MM.1S (cell line): Measurements from ENCODE around the gene SPATA6.
"Not testable (repeated sequence)": the region's sequence is repeated elsewhere in the genome, so short reads cannot be mapped to it uniquely, and the experiment has no call there.

Experiments used
- DNase-seq: peaks from one replicate; pipeline ENCODE4 v3.0.0-alpha.2; 2015
- H2AFZ ChIP-seq: fragments of 300-600 bp; sonication (generic); 2 replicates; pipeline ENCODE4 v1.6.0; 2016; ENCODE audit warnings: antibody characterized with exemption, low read length
- H3F3A ChIP-seq: fragments of 300-600 bp; sonication (generic); 2 replicates; pipeline ENCODE4 v1.6.1; 2016; ENCODE audit warnings: mild to moderate bottlenecking, antibody characterized with exemption, low read length, moderate library complexity, mixed read lengths; ENCODE audit not compliant: insufficient read depth
- H3K27ac ChIP-seq: fragments of 300-600 bp; sonication (generic); 2 replicates; pipeline ENCODE4 v1.5.1; 2016; ENCODE audit warnings: mild to moderate bottlenecking, low read length
- H3K27me3 ChIP-seq: fragments of 300-600 bp; sonication (generic); replicated peaks from 2 replicates; pipeline ENCODE4 v1.6.0; 2016; ENCODE audit warnings: low read length; ENCODE audit not compliant: insufficient read depth
- H3K36me3 ChIP-seq: fragments of 300-600 bp; sonication (generic); replicated peaks from 2 replicates; pipeline ENCODE4 v1.6.1; 2016; ENCODE audit warnings: mild to moderate bottlenecking, low read length, mixed read lengths; ENCODE audit not compliant: insufficient read depth
- H3K4me1 ChIP-seq: fragments of 300-600 bp; sonication (generic); 2 replicates; pipeline ENCODE4 v1.6.1; 2016; ENCODE audit warnings: low read length, mixed read lengths
- H3K4me2 ChIP-seq: fragments of 300-600 bp; sonication (generic); 2 replicates; pipeline ENCODE4 v1.6.0; 2016; ENCODE audit warnings: low read depth, low read length
- H3K4me3 ChIP-seq: fragments of 300-600 bp; sonication (generic); 2 replicates; pipeline ENCODE4 v1.5.1; 2016; ENCODE audit warnings: low read length, mixed read lengths
- H3K79me2 ChIP-seq: fragments of 300-600 bp; sonication (generic); 2 replicates; pipeline ENCODE4 v1.6.1; 2016; ENCODE audit warnings: mixed run types, low read length, mixed read lengths
- H3K9ac ChIP-seq: fragments of 300-600 bp; sonication (generic); 2 replicates; pipeline ENCODE4 v1.6.1; 2016; ENCODE audit warnings: low read length, mixed read lengths
- H3K9me2 ChIP-seq: fragments of 300-600 bp; sonication (generic); replicated peaks from 2 replicates; pipeline ENCODE4 v1.6.1; 2016; ENCODE audit warnings: mild to moderate bottlenecking, low read length, mixed read lengths; ENCODE audit not compliant: insufficient read depth
- H3K9me3 ChIP-seq: fragments of 300-600 bp; sonication (generic); replicated peaks from 2 replicates; pipeline ENCODE4 v1.6.1; 2016; ENCODE audit warnings: mild to moderate bottlenecking, low read length, mixed read lengths; ENCODE audit not compliant: insufficient read depth
- H4K20me1 ChIP-seq: fragments of 300-600 bp; sonication (generic); 2 replicates; pipeline ENCODE4 v1.6.1; 2016; ENCODE audit warnings: mild to moderate bottlenecking, low read length, moderate library complexity, mixed read lengths; ENCODE audit not compliant: insufficient read depth
- EZH2 ChIP-seq: fragments of 300-600 bp; sonication (generic); optimal IDR thresholded peaks from 2 replicates; pipeline ENCODE3; 2017; ENCODE audit warnings: low read depth, mild to moderate bottlenecking, antibody characterized with exemption, low read length, mixed read lengths
- EZH2phosphoT487 ChIP-seq: fragments of 300-600 bp; sonication (generic); IDR thresholded peaks from 2 replicates; pipeline ENCODE4 v1.6.1; 2018; ENCODE audit warnings: antibody characterized with exemption, low read length
- TF ChIP-seq, protein P1 (sequence below): fragments of 300-600 bp; sonication (generic); IDR thresholded peaks from 2 replicates; pipeline ENCODE4 v1.5.1; 2016; ENCODE audit warnings: antibody characterized with exemption, low read length, mixed read lengths

SPATA6 gene

DNA sequence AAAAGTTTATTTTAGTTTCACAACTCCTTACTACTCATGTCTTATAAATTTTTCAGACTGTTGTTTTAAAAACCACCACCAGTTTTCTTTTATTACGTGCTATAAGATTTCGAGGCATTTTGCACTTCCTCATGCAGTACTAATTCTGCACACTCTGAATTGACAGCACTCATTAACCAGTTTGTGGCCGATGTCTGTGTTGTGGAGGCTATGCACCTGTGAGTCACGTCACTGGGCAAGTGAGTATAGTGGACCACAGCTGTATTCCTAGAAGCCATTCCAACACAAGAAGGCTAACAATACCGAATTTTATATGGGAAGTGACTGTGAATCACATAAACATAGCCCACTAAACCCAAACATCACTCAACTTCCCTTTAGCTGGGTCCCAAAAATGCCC, 21.0 kb upstream of the SPATA6 start:
- H3F3A ChIP-seq, result no peaks in the 10 kb centered on the region
- H3K4me2 ChIP-seq, result no peak overlapping the region
- no peaks in the 10 kb centered on the region for H3K9me3 ChIP-seq

DNA sequence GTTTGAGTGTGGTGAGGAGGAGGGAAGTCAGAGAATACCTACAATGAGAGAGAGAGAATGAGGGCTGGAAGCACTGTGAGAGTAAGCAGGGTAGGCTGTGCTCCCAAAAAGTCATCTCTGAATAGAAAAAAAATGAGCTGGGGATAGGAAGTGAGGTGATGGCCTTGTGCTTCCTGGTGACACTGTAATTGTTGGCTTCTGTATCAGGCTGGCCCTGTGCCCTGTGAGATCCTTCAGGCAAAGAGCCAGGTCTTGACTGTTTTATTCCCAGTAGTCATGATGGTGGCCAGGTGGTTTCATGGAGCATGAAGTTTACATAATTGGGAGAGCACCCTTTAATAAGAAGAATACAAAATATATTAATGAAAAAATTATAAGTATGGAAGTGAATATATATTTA, 20.4 kb upstream of the SPATA6 start:
- H3K9me2 ChIP-seq, result no peaks in the 10 kb centered on the region
- no peak for TF ChIP-seq EZH2phosphoT487
- no peak overlapping the region for H3K9ac ChIP-seq
- H3K27ac ChIP-seq, result no peak overlapping the region
- no peak overlapping the region for H3K4me2 ChIP-seq
- no peaks in the 10 kb centered on the region for H3K36me3 ChIP-seq
- H3K4me1 ChIP-seq, result no peaks in the 10 kb centered on the region
- no peak overlapping the region for H3K4me3 ChIP-seq
- H3K79me2 ChIP-seq, result no peaks in the 10 kb centered on the region
- H2AFZ ChIP-seq, result no peak overlapping the region
- H3K27me3 ChIP-seq, result no peaks in the 10 kb centered on the region
- H4K20me1 ChIP-seq, result no peaks in the 10 kb centered on the region
- H3F3A ChIP-seq, result no peaks in the 10 kb centered on the region
- no peak for DNase-seq
- no peaks in the 10 kb centered on the region for H3K9me3 ChIP-seq

More for the DNA sequence above, 21.0 kb upstream of the SPATA6 start:
- no peaks in the 10 kb centered on the region for H4K20me1 ChIP-seq
- no peaks in the 10 kb centered on the region for H3K36me3 ChIP-seq
- no peak overlapping the region for H3K27ac ChIP-seq
- TF ChIP-seq, protein P1, sequence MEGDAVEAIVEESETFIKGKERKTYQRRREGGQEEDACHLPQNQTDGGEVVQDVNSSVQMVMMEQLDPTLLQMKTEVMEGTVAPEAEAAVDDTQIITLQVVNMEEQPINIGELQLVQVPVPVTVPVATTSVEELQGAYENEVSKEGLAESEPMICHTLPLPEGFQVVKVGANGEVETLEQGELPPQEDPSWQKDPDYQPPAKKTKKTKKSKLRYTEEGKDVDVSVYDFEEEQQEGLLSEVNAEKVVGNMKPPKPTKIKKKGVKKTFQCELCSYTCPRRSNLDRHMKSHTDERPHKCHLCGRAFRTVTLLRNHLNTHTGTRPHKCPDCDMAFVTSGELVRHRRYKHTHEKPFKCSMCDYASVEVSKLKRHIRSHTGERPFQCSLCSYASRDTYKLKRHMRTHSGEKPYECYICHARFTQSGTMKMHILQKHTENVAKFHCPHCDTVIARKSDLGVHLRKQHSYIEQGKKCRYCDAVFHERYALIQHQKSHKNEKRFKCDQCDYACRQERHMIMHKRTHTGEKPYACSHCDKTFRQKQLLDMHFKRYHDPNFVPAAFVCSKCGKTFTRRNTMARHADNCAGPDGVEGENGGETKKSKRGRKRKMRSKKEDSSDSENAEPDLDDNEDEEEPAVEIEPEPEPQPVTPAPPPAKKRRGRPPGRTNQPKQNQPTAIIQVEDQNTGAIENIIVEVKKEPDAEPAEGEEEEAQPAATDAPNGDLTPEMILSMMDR, result no peak
- no peak for TF ChIP-seq EZH2
- TF ChIP-seq EZH2phosphoT487, result no peak
- no peaks in the 10 kb centered on the region for H3K79me2 ChIP-seq
- DNase-seq, result no peak
- H3K9ac ChIP-seq, result no peak overlapping the region
- H3K4me3 ChIP-seq, result no peak overlapping the region
- H3K4me1 ChIP-seq, result no peaks in the 10 kb centered on the region
- no peaks in the 10 kb centered on the region for H3K9me2 ChIP-seq
- H3K27me3 ChIP-seq, result no peaks in the 10 kb centered on the region
- no peak overlapping the region for H2AFZ ChIP-seq

DNA sequence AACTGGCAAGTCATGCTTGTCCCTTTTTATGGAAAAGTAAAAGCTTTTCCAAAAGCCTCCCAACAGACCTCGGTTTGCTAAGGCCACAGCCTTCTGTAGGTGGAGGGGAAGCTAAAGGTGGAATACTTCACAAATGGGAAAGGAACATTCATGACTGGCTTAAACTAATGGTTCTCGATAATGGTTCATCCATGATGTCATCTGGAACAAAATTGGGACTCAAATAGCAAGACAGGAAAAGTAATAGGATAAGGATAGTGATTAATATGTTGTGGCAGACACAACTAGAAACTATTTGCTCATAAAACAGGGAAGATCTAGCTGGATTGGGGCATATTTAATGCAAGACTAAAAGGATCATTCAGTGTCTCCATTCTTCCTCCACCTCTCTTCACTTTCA, 16.7 kb upstream of the SPATA6 start:
- Histone ChIP-seq H4K20me1 (no peaks in the 10 kb centered on the region), H2AFZ (no peak overlapping the region), H3K9me2 (no peaks in the 10 kb centered on the region), H3K9ac (no peak overlapping the region), H3K4me2 (no peak overlapping the region), H3K27ac (no peak overlapping the region), H3F3A (no peaks in the 10 kb centered on the region), H3K4me3 (no peak overlapping the region), H3K4me1 (no peaks in the 10 kb centered on the region), H3K9me3 (no peaks in the 10 kb centered on the region), H3K79me2 (no peaks in the 10 kb centered on the region), H3K27me3 (no peaks in the 10 kb centered on the region), H3K36me3 (no peaks in the 10 kb centered on the region)
- no peak for DNase-seq
- no peak for TF ChIP-seq EZH2phosphoT487
- TF ChIP-seq, protein P1, result no peak
- TF ChIP-seq EZH2, result no peak

DNA sequence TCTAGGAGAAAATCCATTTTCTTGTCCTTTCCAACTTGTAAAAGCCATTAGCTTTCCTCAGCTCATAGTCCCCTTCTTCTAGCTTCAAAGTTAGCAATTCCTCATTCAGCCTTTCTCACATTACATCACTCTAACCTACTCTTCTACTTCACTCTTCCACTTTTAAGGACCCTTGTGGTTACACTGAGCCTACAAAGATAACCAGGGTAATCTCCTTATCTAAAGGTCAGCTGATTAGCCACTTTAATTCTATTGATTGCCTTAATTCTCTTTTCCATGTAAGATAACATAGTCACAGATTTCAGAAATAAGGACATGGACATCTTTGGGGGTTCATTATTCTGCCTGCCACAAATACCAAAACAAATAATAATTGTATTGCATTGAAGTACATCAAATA, 8.5 kb upstream of the SPATA6 start:
- Histone ChIP-seq H3K27me3 (no peaks in the 10 kb centered on the region), H2AFZ (no peak overlapping the region), H3K9me3 (no peaks in the 10 kb centered on the region), H3K9me2 (no peaks in the 10 kb centered on the region), H3K27ac (no peak overlapping the region), H3K79me2 (no peaks in the 10 kb centered on the region), H3K4me3 (no peak overlapping the region), H3K4me1 (no peaks in the 10 kb centered on the region), H3K4me2 (no peak overlapping the region), H3K9ac (no peak overlapping the region), H3F3A (no peaks in the 10 kb centered on the region), H4K20me1 (no peaks in the 10 kb centered on the region), H3K36me3 (no peaks in the 10 kb centered on the region)
- TF ChIP-seq EZH2phosphoT487, result no peak
- TF ChIP-seq, protein P1, result no peak
- TF ChIP-seq EZH2, result no peak
- no peak for DNase-seq

DNA sequence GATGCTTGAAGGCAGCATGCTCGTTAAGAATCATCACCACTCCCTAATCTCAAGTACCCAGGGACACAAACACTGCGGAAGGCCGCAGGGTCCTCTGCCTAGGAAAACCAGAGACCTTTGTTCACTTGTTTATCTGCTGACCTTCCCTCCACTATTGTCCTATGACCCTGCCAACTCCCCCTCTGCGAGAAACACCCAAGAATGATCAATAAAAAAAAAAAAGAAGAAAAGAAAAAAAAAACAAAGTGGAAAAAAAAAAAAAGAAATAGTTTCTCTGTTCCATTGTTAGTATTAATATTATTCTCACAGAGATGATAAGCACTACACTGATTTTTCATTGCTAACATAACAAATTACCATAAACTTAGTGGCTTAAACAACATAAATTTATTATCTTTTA, 8.0 kb upstream of the SPATA6 start:
- not testable (repeated sequence) for H3F3A ChIP-seq, H3K27ac ChIP-seq, H3K4me2 ChIP-seq, H4K20me1 ChIP-seq, H3K4me1 ChIP-seq, H3K27me3 ChIP-seq, DNase-seq, H3K9me2 ChIP-seq, H3K9me3 ChIP-seq, H3K9ac ChIP-seq, H3K36me3 ChIP-seq, H3K79me2 ChIP-seq, H2AFZ ChIP-seq, H3K4me3 ChIP-seq
